ENCODE results near the gene RNF2. TPM values are rescaled to one million over a fixed set of nuclear protein-coding genes. Genes with fewer than 3 reads are reported as not detected.

RNF2 gene
- total RNA-seq, 1 experiment from 2014 or later: 39.1 TPM

DNA sequence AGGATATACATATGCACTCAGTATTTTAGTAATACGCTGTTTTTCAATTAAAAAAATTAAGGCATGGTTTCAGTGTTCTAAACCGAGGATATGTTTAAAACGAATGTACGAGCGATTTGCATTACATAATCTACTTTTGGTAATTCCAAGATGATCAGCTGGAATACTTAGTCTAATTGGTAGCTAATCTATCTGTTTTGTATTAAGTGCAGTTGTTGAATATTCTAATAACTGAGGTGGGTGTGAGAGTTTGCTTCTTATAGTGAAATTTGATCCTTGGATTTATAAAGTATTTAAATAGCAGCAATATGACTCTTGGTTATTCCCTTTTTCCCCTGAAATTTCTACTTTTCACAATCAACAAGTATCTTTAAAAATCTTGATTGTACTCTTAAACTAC lies 1.3 kb downstream of the RNF2 start:
- TF ChIP-seq ZBTB33 (IDR thresholded peaks at IDR 0.05; ENCODE audit: extremely low read depth, insufficient replicate concordance, low read length) (no peak), ELF1 (IDR thresholded peaks at IDR 0.05; ENCODE audit: borderline replicate concordance, low read depth) (no peak), ZNF274 (IDR thresholded peaks at IDR 0.05; ENCODE audit: low read depth, low read length) (no peak), SIN3A (IDR thresholded peaks at IDR 0.05; ENCODE audit: low read depth) (no peak; the same call in 1 of the 2 replicates), EGR1 (IDR thresholded peaks at IDR 0.05; ENCODE audit: low read depth) (no peak), YY1 (IDR thresholded peaks at IDR 0.05; ENCODE audit: extremely low read depth, insufficient replicate concordance, low read depth, low read length) (no peak), FOSL1 (IDR thresholded peaks at IDR 0.05; ENCODE audit: low read depth) (no peak), CTCF (IDR thresholded peaks at IDR 0.05 in 2 of 3, conservative IDR thresholded peaks at IDR 0.05 in 1 of 3; ENCODE audit: borderline replicate concordance in 1 of 3, insufficient read depth in 1 of 3, low read depth in 2 of 3, low read length in 2 of 3) (no peak), EZH2 (IDR thresholded peaks at IDR 0.05) (no peak), POLR2A (IDR thresholded peaks at IDR 0.05; ENCODE audit: borderline replicate concordance, extremely low read depth, insufficient read depth, insufficient read length) (no peak), EZH2phosphoT487 (IDR thresholded peaks at IDR 0.05; ENCODE audit: borderline replicate concordance) (no peak), SP1 (IDR thresholded peaks at IDR 0.05; ENCODE audit: low read depth) (no peak)
- TF ChIP-seq, protein P1, sequence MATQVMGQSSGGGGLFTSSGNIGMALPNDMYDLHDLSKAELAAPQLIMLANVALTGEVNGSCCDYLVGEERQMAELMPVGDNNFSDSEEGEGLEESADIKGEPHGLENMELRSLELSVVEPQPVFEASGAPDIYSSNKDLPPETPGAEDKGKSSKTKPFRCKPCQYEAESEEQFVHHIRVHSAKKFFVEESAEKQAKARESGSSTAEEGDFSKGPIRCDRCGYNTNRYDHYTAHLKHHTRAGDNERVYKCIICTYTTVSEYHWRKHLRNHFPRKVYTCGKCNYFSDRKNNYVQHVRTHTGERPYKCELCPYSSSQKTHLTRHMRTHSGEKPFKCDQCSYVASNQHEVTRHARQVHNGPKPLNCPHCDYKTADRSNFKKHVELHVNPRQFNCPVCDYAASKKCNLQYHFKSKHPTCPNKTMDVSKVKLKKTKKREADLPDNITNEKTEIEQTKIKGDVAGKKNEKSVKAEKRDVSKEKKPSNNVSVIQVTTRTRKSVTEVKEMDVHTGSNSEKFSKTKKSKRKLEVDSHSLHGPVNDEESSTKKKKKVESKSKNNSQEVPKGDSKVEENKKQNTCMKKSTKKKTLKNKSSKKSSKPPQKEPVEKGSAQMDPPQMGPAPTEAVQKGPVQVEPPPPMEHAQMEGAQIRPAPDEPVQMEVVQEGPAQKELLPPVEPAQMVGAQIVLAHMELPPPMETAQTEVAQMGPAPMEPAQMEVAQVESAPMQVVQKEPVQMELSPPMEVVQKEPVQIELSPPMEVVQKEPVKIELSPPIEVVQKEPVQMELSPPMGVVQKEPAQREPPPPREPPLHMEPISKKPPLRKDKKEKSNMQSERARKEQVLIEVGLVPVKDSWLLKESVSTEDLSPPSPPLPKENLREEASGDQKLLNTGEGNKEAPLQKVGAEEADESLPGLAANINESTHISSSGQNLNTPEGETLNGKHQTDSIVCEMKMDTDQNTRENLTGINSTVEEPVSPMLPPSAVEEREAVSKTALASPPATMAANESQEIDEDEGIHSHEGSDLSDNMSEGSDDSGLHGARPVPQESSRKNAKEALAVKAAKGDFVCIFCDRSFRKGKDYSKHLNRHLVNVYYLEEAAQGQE (IDR thresholded peaks at IDR 0.05; ENCODE audit: low read depth): no peak
- TF ChIP-seq, protein P2, sequence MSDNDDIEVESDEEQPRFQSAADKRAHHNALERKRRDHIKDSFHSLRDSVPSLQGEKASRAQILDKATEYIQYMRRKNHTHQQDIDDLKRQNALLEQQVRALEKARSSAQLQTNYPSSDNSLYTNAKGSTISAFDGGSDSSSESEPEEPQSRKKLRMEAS (IDR thresholded peaks at IDR 0.05): no peak
- DNase-seq (ENCODE audit: low read depth, low spot score): no peak
- H3K27me3 ChIP-seq (ENCODE audit: insufficient read depth, low read length): no peaks in the 10 kb centered on the region
- CTCF ChIA-PET: no interaction called here
- no TSS peak for BruUV-seq (replicated peaks)
- H4K20me1 ChIP-seq (ENCODE audit: insufficient read depth): peaks cover 4% of the 10 kb centered on the region; the same call in 1 of the 2 replicates
- H3K4me1 ChIP-seq (ENCODE audit: control insufficient read depth in 1 of 2, insufficient read depth in 2 of 2, low read length in 2 of 2): peaks cover 6 to 17% of the 10 kb centered on the region in 2 experiments; a peak in 3 of 4 replicates
- no peaks in the 10 kb centered on the region for H3K36me3 ChIP-seq (ENCODE audit: control insufficient read depth in 1 of 2, insufficient read depth in 2 of 2, low read length in 2 of 2)
- intact Hi-C loops (cut with micrococcal nuclease): no loop called here
- peak overlapping the region; percentile 91 for H3K4me2 ChIP-seq (ENCODE audit: low read length)
- peak overlapping the region; percentile 82 for H3K9ac ChIP-seq (ENCODE audit: low read length)
- H3K9me2 ChIP-seq (ENCODE audit: insufficient read depth): no peaks in the 10 kb centered on the region
- peak overlapping the region; percentile 81 to 86 for H3K4me3 ChIP-seq (replicated peaks in 1 of 2; ENCODE audit: low read depth in 1 of 2, low read length in 2 of 2)
- POLR2A ChIA-PET: no interaction called here
- H3K9me3 ChIP-seq (ENCODE audit: control insufficient read depth in 1 of 2, insufficient read depth in 1 of 2, low read depth in 1 of 2, low read length in 2 of 2): no peaks in the 10 kb centered on the region
- RAD21 ChIA-PET (ENCODE audit: low non-redundant PET in 1 of 2, low total read pairs in 2 of 2, uncharacterized antibody in 2 of 2, unreplicated experiment in 2 of 2): no interaction called here
- H3K79me2 ChIP-seq (ENCODE audit: insufficient read depth, low read length): peaks cover 60% of the 10 kb centered on the region
- H3K27ac ChIP-seq (ENCODE audit: low read depth, low read length): no peak overlapping the region
- no peak for ATAC-seq
- H2AFZ ChIP-seq (ENCODE audit: low read depth, low read length, poor library complexity, severe bottlenecking): no peak overlapping the region

All from HCT116 (cell line).